Testis (tissue), 2 donors: ENCODE measurements around the gene CREG2.

ENCODE experiments used
- CTCF ChIP-seq, 3 experiments: fragments of 450-650 bp in 2 of 3; fragments of 200-600 bp in 1 of 3; sonication (generic) in 1 of 3; IDR thresholded peaks; one replicate each; pipeline ENCODE4 v1.5.1; 2016 to 2019; ENCODE audit warnings: antibody characterized with exemption in 3 of 3, mild to moderate bottlenecking in 2 of 3, moderate library complexity in 1 of 3
- POLR2A ChIP-seq: fragments of 450-650 bp; IDR thresholded peaks from one replicate; pipeline ENCODE4 v1.6.1; 2017; ENCODE audit warnings: antibody characterized with exemption, mild to moderate bottlenecking, moderate library complexity

GRCh38 chr2:101412092-101412694 is 24.9 kb upstream of the CREG2 start:
- TF ChIP-seq POLR2A (no peak), CTCF (IDR thresholded peaks at IDR 0.05) (no peak)
